ENCODE results near the gene HAPLN1. TPM values are rescaled to one million over a fixed set of nuclear protein-coding genes. Genes with fewer than 3 reads are reported as not detected.

Gene HAPLN1
- total and polyA plus RNA-seq, 2 of the 4 experiments (the other 2 are of a cell fraction) = under 0.01 to 0.07 TPM

GRCh38 chr5:83636156-83636555 lies 84.5 kb downstream of the HAPLN1 start:
- no peak overlapping the region for H2AK9ac ChIP-seq (replicated peaks; ENCODE audit: low read depth, low read length, poor library complexity)
- H3K4me3 ChIP-seq (ENCODE audit: insufficient read depth, low read depth, low read length) = no peak overlapping the region
- H2AFZ ChIP-seq (replicated peaks; ENCODE audit: low read length, poor library complexity) = no peak overlapping the region
- no peak overlapping the region for H2BK20ac ChIP-seq (ENCODE audit: low read depth, low read length)
- no peak overlapping the region for H3K23ac ChIP-seq (ENCODE audit: low read depth, low read length)
- H2AK5ac ChIP-seq (ENCODE audit: low read depth, low read length) = no peak overlapping the region
- H3K18ac ChIP-seq (ENCODE audit: low read depth, low read length) = no peak overlapping the region
- H3K27ac ChIP-seq (ENCODE audit: insufficient read depth, low read length) = no peak overlapping the region
- TF ChIP-seq BHLHE40 (IDR thresholded peaks at IDR 0.05; ENCODE audit: low read depth, low read length) (peak; percentile 27; the same call in 1 of the 2 replicates), MXI1 (IDR thresholded peaks at IDR 0.05; ENCODE audit: borderline replicate concordance, low read depth, low read length) (no peak)
- H3K27me3 ChIP-seq (ENCODE audit: control insufficient read depth, insufficient read depth, low read length) = no peaks in the 10 kb centered on the region
- no peak overlapping the region for H3K9ac ChIP-seq (ENCODE audit: low read depth, low read length)
- dilution Hi-C loops (cut with HindIII; ENCODE audit: low sequenced_read_pairs, unreplicated experiment) = no loop called here
- 0 out of 2 replicates have a peak overlapping the region, but pooled peaks have one; percentile 40 for H3K4ac ChIP-seq (ENCODE audit: low read depth, low read length)
- intact Hi-C loops (cut with micrococcal nuclease) = no loop called here
- no peak overlapping the region for H4K91ac ChIP-seq (ENCODE audit: insufficient read depth, low read depth, low read length)
- ChIA-PET POLR2A (ENCODE audit: unreplicated experiment) (no interaction called here), CTCF (interaction anchor here (1.0 kb wide), 1 partner anchor 20 kb away, joined by 3 read pairs; no protein-coding TSS in a partner anchor)
- no peak for ATAC-seq (ENCODE audit: low read depth)
- no peak overlapping the region for H2BK120ac ChIP-seq (ENCODE audit: low read depth, low read length)
- H3K79me1 ChIP-seq (ENCODE audit: low read depth in 1 of 2, low read length in 2 of 2) = no peaks in the 10 kb centered on the region
- H3K14ac ChIP-seq (replicated peaks; ENCODE audit: low read depth, low read length) = no peak overlapping the region
- H4K8ac ChIP-seq (ENCODE audit: low read depth in 2 of 2, low read length in 2 of 2) = no peak overlapping the region
- peak; percentile 13 for DNase-seq
- peaks cover 2% of the 10 kb centered on the region for H3K4me1 ChIP-seq (ENCODE audit: control insufficient read depth, insufficient read depth, low read length)
- no TSS peak for BruUV-seq (replicated peaks)
- peak overlapping the region; percentile 65 for H3K4me2 ChIP-seq (ENCODE audit: low read depth, low read length)
- no CpG with 5 or more reads among the region's 6 CpGs for WGBS, 2 experiments (ENCODE audit: extremely low coverage in 2 of 2, insufficient read length in 1 of 2)
- in situ Hi-C loops (cut with MboI; ENCODE audit: low sequenced_read_pairs) = no loop called here
- H3K56ac ChIP-seq (ENCODE audit: extremely low read depth, insufficient read depth, low read length) = no peak overlapping the region
- no peaks in the 10 kb centered on the region for H3K36me3 ChIP-seq (ENCODE audit: control insufficient read depth, insufficient read depth, low read length)
- H4K20me1 ChIP-seq (ENCODE audit: insufficient read depth, low read length) = no peaks in the 10 kb centered on the region
- no peak overlapping the region for H2BK15ac ChIP-seq (ENCODE audit: low read depth, low read length)
- no peak overlapping the region for H2BK5ac ChIP-seq (ENCODE audit: low read depth, low read length, poor library complexity, severe bottlenecking)
- no peaks in the 10 kb centered on the region for H3K9me3 ChIP-seq (ENCODE audit: control insufficient read depth, insufficient read depth, low read length)
- H4K5ac ChIP-seq (ENCODE audit: low read depth, low read length) = peak overlapping the region; percentile 12; the same call in 1 of the 2 replicates
- H3K9me1 ChIP-seq (ENCODE audit: insufficient read depth, low read length) = no peaks in the 10 kb centered on the region
